ENCODE results near the gene TMOD3.
A peak's percentile ranks its signal among the peaks of the same experiment; 100 is the strongest.

TMOD3 gene

DNA sequence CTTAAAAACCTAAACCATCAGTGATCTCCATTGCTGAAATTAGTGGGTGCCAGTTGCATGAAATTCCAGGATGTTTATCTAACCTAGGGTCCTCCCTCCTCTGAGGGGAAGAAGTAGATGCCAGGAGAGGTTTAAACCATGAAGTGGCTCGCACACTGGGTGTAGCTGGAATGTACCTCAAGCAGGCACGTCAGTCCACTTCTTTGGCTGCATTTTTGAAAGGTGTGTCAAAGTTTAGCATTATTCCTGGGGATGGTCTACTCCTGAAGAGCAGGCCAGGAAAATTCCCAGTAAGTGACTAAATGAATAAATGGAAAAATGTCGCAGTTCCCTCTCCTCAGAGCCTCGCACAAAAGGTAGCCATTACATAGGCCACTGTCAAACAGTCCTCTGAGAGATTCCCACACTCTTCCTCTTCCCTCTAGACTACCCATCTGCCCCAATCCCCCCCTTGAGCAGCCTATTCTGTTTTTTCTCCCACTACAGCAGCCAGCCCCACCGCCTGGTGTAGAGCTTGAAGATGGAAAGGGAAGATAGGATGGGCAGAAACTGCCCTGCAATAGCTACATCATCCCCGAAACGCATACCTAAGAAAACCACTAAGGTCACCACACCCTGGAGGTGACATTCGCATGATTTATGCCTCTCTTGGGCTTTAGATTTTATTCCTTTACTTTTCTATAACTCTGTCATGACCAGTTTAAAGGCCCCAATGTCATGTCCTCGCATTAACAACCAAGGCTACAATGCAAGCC is 655 bp upstream of the TMOD3 start:
- DNase-seq: no peak

DNA sequence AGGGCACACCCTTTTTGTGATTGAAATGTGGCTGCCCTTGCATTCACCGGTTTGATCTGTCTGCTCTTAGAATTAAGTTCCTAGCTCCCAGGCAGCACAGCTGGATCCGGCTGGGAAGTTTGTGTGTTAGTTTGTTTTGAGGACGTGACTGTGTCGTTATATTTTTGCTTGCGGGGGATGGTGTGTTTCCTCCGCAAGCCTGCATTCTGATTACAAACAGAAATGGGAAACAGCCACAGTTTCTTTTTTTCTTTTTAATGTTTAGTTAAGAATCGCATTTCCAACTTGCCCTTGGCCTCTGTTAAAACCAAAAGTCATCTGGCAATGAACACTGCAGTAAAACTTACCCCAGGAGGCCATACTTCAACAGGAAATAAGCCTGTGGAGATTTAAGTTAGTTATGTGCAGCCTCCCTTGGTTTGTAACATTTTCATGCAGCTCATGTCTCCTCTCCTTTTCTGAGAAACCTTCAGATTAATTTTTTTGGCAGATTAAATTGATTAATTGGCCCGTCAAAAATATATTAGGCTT is 888 bp downstream of the TMOD3 start:
- DNase-seq: no peak

DNA sequence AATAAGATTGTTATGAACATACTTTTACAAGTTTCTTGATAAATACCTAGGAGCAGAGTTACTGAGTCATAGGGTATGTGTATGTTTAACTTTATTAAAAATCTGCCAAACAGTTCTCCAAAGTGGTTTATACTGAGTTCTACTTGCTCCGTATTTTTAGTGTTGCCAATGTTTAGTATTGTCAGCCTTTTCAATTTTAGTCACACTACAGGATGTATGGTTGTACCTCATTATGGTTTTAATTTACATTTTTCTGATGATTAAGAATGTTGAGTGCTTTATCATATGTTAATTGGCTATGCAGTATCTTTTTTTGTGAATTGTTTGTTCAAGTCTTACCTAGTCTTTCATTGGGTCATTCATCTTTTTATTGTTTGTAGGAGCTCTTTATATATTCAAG is 4.3 kb downstream of the TMOD3 start:
- DNase-seq: no peak

DNA sequence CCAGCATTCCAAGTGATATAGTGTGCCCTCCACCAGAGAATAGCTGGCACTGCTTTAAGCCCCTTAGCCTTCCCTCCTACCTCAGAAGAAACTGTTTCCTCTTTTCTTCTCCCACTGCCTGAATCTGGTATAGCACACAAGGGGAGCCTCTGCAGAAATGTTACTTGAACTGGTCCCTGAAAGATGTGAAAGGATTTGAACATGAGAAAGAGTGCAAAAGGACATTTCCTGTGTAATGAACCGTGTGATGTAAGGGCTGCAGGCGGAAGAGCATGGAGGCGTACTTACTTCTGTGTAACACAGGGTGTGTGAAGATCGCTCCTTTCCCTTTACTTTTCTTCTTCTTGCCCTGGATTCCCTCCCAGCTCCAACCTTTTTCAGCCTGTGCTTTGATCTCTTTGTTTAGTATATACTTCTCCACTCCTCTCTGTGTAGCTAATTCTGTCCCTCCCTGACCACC is 8.4 kb downstream of the TMOD3 start:
- DNase-seq: no peak

DNA sequence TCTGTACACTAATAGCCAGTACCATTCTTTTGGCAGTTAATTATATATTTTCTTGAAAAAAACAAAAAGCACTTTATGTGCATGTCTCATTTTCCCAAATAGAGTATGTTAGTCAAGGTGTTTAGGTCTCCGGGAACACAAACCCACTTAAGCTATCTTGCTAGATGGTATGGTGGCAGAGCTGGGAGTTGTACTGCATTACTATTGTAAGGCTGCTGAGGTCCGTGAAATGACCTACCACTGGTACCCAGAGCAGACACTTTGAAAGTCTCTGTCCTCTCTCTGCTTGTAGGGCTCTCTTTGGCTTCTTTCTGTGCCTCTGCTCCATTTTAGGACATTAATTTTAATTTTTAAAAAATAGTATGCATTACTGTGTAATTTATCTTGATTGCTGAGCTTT is 8.8 kb downstream of the TMOD3 start:
- no peak for DNase-seq

DNA sequence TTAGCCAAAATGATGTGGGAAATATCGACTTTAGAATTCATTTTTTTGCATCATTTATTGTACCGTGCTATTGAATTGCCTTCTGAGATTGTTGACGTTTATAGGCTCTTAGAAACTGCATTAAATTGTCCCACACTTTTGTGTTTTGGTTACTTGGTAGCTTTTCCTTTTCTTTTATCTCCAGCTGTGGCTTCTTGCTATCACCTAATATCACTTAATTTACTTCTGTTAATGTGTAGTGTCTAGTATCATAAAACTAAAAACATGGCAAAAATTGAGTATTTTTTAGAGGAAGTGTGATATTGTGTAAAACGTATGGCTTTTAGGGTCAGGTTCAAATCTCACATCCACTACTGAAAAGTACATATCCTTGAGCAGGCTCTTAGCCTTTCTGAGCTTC is 11.2 kb downstream of the TMOD3 start:
- no peak for DNase-seq

DNA sequence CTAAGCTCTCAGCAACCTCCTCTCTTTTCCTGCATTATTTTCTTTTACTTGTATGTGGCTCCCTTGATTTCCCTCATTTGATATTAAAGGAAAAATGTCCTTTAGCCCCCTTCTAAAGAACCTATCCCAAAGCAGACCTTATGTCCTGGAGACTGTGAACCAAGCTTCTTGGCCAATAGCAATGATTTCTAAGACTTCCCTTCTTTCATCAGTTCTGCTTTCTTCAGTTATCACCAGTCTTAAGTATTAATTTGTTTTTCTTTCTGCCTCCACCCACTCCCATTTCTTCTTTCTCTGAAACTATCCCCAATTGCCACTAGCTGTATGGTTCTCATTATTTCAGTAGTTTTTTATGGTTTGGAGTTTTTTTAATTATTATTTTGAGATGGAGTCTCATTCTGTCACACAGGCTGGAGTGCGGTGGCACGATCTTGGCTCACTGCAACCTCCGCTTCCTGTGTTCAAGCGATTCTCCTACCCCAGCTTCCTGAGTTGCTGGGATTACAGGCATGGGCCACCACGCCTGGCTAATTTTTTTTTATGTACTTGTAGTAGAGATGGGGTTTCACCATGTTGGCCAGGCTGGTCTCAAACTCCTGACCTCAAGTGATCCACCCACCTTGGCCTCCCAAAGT is 12.1 kb downstream of the TMOD3 start:
- DNase-seq: no peak

DNA sequence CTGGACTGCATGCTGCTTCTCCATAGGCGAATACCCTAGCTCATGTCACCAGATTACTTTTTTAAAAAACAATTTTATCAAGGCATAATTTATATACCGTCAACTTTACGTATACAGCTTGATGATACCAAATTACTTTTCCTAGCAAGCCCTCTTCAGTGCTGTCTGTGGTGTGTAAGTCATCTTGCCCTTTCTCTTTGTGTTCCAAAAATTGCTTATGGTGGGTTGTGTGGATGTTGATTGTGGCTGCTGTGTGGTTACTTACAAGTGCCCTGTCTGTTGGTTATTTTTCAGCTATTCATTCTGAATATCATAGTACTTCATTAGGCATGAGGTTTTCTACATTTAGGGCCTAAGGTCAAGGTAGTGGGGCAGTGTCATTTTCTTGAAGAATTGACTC is 12.8 kb downstream of the TMOD3 start:
- no peak for DNase-seq

DNA sequence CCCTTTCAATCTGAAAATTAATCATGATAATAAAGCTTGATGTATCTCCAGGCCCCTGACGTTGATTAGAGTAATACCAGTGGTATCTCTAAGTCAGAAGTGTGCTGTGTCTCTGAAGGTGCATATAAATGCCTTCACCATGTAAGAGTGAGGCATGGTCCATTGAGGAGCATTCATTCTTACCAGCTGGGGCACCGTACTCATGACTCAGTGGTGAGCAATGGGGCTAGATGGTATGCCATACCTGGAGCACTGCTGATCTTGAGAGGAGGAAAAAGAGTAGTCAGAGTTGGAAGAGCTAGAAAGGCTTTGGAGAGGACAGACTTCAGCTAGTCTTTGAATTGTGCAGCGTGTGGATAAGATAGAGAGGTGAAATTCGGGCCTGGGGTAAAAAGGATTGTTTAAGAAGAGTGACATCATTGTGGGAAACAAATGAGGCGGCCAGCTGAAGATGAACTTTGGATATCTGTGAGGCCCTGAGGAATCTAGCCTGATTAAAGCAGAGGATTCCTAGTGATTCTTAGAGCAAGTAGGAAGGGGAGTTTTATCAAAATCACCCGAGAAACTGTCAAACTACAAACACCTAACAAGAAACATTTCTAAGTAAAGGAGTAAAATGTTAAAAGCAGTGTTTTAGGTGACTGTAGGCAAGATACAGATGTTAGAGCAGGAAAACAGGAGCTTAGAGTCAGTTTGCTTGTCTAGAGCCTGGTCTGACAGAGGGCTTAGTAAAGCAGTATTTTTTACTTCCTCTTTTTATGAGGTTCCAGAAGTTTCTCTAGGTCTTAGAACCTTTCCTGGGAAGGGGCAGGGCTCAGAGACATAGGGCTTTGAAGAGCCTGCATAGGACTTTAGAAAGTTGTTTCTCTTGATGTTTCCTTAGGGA is 13.6 kb downstream of the TMOD3 start:
- DNase-seq: no peak

DNA sequence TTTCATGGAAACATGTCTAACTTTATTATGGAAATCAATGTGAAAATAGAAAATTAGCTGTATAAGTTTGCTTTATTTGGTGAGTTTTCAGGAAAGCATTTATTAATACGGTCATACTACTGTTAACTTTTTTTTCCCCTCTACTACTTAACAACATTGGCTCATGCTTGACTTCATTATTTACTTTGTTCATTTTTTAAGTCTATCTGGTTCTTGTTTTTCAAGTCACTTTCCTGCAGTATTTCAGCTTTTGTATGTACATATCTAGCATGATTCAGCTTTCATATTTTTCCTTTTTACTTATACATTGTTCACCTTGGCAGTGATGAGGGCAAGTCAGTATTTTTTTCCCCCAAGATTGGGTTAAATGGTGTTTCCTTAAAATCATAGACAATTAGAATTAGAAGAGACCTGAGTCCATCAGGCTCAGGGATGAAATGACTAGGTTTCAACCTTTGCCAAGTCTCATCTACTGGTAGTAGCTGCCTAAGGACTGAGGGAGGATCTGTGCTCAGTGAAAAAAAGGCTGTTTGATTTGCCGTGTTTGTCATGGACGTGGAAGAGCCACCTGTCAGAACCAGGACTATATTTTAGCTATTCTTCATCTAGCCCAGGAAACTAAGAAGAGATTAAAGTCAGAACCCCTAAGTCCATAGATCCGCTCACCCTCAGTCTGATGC is 15.4 kb downstream of the TMOD3 start:
- DNase-seq: no peak

DNA sequence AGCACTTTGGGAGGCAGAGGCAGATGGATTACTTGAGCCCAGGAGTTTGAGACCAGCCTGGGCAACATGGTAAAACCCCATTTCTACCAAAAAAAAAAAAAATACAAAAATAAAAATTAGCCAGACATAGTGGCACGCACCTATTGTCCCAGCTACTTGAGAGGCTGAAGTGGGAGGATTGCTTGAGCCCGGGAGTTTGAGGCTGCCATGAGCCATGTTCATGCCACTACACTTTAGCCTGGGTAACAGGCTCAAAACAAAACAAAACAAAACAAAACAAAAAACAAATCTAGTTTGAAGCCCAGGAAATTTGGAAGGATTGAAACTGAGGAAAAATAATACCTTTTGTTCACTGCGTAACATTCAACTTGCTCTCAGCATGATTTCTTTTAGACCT is 16.6 kb downstream of the TMOD3 start:
- DNase-seq: no peak

DNA sequence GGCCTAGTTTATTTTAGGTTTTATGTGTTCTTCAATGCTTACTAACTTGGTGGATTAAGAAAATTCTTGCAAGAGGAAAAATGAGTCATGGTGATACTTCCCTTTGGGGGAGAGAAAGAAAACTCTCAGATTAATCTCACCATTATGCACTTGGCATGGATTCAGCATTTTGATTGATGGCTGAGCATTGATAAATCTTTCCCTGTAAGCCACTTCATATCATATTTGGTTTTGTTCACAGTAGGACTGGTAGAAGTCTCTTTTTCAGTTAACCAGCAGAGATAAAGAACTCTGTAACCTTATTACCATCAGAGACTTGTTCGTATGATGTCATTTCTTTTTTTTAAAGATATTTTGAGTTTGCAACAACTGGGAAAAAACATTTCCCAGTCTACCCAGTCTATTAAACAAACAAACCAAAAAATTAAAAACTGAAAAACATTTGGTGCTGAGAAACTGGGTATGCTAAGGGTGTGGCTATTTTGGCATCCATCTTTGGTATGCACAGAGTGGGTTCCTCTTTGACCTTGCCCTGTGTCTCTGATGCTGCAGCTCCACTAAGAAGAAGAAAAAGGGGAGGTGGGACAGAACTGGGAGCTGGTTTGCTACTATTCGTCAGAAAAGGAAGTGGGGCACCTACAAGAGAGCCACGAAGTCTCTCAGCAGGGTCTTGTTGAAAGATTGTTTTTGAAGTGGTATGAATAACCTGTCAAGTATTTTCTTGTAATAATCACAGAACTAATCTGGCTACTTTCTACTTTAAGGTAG is 17.2 kb downstream of the TMOD3 start:
- DNase-seq: peak; percentile 49

DNA sequence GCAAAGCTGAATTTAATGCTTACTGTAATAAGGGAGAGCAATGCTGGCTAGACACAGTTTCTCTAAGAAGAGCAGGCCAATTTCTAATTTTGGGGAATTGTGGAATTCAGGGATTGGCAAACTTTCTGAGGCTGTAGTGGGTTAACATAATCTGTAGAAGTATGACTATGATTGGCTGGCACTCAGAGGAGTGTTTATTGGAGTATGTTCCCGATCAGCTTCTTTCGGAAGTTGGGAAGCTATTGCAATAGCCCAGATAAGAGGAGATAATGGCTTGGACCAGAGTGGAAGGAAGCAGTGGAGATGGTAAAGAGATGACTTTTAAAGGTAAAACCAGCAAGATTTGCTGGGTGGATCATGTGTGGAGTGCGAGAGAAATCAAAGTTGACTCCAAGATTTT is 19.4 kb downstream of the TMOD3 start:
- DNase-seq: no peak

DNA sequence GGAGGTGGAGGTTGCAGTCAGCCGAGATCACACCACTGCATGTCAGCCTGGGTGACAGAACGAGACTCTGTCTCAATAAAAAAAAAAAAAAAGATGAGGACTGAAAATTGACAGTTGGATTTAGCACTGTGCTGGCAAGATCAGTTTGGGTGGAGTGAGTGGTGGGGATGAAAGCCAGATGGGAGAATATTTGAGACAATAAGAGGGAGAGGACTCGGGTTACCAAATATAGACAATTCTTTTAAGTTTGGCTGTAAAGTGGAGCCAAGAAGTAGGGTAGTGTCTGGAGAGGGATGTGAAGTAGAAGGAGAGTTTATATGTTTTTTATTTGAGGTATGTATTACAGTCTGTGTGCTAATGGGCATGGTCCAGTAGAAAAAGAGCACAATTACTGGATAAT is 20.4 kb downstream of the TMOD3 start:
- DNase-seq: peak; percentile 92

DNA sequence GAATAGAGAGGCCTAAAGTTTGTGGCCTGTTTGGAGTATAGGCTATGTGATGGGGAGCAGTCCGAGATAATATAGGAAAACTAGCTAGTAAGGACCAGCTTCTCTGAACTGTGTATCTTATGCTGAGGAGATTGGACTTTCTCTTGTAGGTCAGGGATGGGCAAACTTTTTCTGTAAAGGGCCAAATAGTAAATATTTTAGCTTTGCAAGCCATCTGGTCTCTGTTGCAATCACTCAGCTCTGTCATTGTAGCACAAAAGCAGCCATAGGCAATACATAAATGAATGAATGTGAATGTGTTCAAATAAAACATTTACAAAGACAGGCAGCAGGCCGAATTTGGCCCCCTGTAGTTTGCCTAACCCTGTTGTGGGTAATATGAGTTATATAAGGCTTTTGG is 24.5 kb downstream of the TMOD3 start:
- DNase-seq: no peak

DNA sequence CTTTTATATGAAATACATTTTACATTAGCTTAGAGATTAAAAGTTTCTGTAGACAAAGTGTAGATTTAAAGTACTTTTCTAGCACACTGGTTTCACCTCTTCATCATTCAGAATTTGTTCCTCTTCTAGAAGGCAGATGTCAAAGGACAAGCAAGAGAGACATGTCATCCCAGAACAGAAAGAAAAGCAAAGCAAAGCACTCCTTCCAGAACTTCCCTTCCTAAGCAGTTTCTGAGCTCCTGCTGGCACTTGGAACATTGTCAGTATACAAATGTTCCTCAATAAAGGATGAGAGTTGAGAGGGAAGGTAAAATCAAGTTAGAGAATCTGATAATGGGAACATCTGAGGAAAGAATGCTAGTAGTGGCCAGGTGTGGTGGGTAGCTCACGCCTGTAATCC is 26.2 kb downstream of the TMOD3 start:
- DNase-seq: no peak

DNA sequence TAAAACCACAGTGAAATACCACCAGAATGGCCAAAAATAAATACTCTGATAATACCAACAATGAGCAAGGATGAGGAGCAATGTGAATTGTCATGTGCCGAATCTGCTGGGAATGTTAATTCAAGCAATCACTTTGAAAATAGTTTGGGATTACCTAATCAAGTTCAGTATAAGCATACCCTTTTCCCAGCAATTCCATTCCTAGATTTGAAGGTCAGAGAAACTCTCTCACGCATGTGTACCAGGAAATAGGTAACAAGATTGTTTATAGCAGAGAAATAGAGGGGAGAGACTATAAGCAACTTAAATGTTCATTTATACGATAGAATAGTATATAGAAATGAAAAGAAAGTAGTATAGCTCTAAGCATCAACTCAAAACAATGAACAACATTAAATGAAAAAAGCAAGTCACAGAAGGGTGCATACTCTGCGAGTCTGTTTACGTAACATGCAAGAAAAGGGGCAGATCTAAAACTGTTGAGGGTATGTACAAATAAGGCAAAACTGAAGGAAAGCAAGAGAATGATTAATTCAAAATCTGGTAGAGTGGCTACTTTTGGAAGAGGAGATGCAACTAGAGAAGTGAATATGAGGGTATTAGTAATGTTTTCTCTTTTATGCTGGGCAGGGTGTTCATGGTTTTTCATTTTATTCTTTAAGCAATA is 27.4 kb downstream of the TMOD3 start:
- no peak for DNase-seq

DNA sequence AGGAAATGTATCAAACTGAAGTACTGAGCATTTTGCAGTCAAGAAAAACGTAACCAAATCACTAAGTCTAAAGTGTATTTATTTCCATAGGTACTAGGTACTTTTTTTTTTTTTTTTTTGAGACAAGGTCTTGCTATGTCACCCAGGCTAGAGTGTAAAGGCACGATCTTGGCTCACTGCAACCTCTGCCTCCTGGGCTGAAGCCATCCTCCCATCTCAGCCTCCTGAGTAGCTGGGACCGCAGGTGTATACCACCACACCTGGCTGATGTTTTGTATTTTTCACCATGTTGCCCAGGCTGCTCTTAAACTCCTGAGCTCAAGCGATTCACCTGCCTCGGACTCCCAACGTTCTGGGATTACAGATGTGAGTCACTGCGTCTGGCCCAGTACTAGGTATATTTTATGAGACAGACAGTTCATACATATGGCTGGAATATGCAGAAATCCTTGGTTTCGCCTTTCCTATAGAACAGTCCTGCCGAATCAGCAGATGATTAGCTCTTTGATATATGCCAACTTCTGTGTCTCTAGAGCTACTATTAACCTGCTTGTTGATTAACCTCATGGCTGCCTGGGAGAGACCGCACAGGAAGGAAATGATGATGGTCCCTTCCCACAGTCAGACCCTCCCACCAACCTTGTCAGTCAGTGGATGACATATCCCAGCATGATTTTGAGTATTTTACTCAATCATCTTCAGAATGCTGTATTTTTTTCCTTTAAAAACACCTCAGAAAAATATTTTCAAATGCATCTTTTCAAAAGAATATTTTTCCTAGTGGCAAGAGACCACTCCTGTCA is 32.3 kb downstream of the TMOD3 start:
- DNase-seq: no peak

DNA sequence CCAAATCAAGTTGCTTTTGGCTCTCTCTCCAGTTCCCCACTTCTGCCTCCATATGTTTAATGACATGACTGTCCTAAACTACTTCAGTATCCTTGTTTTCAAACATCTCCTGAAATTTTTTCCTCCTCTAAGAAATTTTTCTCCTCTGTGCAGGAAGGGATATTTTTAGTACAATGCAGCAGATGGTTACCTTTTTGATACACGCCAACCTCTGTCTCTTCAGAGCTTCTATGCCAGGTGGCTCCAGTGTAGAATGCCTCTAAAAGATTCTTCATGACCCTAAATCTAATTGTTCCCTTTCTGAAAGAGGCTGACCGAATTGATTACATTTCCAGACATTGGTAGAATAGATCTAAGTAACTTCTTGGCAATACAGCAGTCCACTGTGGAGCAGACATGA is 33.7 kb downstream of the TMOD3 start:
- DNase-seq: peak; percentile 74

DNA sequence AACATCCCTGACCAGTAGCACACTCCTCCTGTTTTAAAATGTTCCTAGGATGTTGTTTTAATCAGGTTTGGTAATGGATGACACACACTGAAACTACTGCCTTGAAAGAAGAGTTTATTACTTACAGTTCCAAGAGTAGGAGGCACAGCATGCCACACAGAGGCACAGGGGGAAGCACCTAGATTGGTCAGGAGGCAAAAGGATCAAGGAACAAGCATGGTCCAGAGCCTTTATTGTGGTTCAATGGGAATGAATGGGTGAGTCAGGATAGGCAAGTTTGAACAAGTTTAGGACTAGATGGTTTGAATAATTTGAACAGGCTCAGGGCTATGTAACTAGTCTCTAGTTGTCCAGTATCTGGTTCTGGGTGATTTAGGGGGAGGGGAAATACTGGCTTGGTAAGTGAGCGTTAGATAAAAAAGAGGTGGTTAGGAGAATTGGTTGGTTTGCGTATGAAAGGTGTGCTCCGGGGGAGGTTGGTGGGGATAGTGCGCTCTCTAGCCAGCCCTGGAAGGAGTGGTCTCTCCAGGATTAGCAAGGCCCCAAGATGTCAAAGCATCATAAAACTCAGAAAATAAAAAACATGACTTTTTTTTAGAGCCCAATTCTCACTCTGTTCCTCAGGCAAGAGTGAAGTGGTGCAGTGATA is 35.1 kb downstream of the TMOD3 start:
- DNase-seq: no peak
